ENCODE results near the gene CRYAB.
"Not testable (repeated sequence)": the region's sequence is repeated elsewhere in the genome, so short reads cannot be mapped to it uniquely, and the experiment has no call there.

Gene CRYAB

GRCh38 chr11:111934306-111934705, 22.7 kb upstream of the CRYAB start:
- Histone ChIP-seq H4K20me1 (no peaks in the 10 kb centered on the region), H3K9me3 (no peaks in the 10 kb centered on the region), H3K36me3 (no peaks in the 10 kb centered on the region), H3K27ac (no peak overlapping the region), H3K27me3 (peaks cover 17% of the 10 kb centered on the region; the same call in 1 of the 2 replicates), H3K4me1 (peaks cover 37% of the 10 kb centered on the region), H3K4me2 (no peak overlapping the region), H3K9ac (no peak overlapping the region), H3K4me3 (no peak overlapping the region)
- TF ChIP-seq Cebpa-rat (IDR thresholded peaks at IDR 0.05), result no peak

GRCh38 chr11:111933872-111934271, 22.3 kb upstream of the CRYAB start:
- H3K9ac ChIP-seq, result no peak overlapping the region
- no peaks in the 10 kb centered on the region for H4K20me1 ChIP-seq
- H3K36me3 ChIP-seq, result no peaks in the 10 kb centered on the region
- peaks cover 36% of the 10 kb centered on the region for H3K4me1 ChIP-seq
- TF ChIP-seq Cebpa-rat (IDR thresholded peaks at IDR 0.05), result no peak
- H3K4me3 ChIP-seq, result no peak overlapping the region
- no peak overlapping the region for H3K4me2 ChIP-seq
- no peak overlapping the region for H3K27ac ChIP-seq
- peaks cover 17% of the 10 kb centered on the region; the same call in 1 of the 2 replicates for H3K27me3 ChIP-seq
- H3K9me3 ChIP-seq, result no peaks in the 10 kb centered on the region

- Histone ChIP-seq H3K4me1 (peaks cover 29% of the 10 kb centered on the region), H3K27me3 (peaks cover 17% of the 10 kb centered on the region; the same call in 1 of the 2 replicates)
- H3K4me3 ChIP-seq, H3K4me2 ChIP-seq, H3K9me3 ChIP-seq, H3K27ac ChIP-seq, H3K9ac ChIP-seq, H3K36me3 ChIP-seq, H4K20me1 ChIP-seq: not testable (repeated sequence)
These were observed 21.6 kb upstream of the CRYAB start for GRCh38 chr11:111933176-111933575.

GRCh38 chr11:111932611-111932950, 21.0 kb upstream of the CRYAB start:
- H3K9ac ChIP-seq, result no peak overlapping the region

GRCh38 chr11:111930472-111930871, 18.9 kb upstream of the CRYAB start:
- Histone ChIP-seq H4K20me1 (no peaks in the 10 kb centered on the region), H3K4me2 (no peak overlapping the region), H3K4me1 (peaks cover 22% of the 10 kb centered on the region), H3K27me3 (no peaks in the 10 kb centered on the region), H3K4me3 (no peak overlapping the region), H3K36me3 (no peaks in the 10 kb centered on the region), H3K27ac (no peak overlapping the region), H3K9me3 (no peaks in the 10 kb centered on the region), H3K9ac (no peak overlapping the region)
- no peak for TF ChIP-seq Cebpa-rat (IDR thresholded peaks at IDR 0.05)

More at GRCh38 chr11:111932611-111932950, 21.0 kb upstream of the CRYAB start:
- H3K4me1 ChIP-seq, result peaks cover 26% of the 10 kb centered on the region
- no peaks in the 10 kb centered on the region for H3K9me3 ChIP-seq
- H3K27ac ChIP-seq, result no peak overlapping the region
- no peaks in the 10 kb centered on the region for H4K20me1 ChIP-seq
- H3K27me3 ChIP-seq, result peaks cover 11% of the 10 kb centered on the region; the same call in 1 of the 2 replicates
- no peaks in the 10 kb centered on the region for H3K36me3 ChIP-seq
- H3K4me2 ChIP-seq, result no peak overlapping the region
- H3K4me3 ChIP-seq, result no peak overlapping the region
- no peak for TF ChIP-seq Cebpa-rat (IDR thresholded peaks at IDR 0.05)

GRCh38 chr11:111926505-111927391, 15.2 kb upstream of the CRYAB start:
- Histone ChIP-seq H3K9me3 (no peaks in the 10 kb centered on the region), H3K9ac (peak overlapping the region; percentile 76), H3K4me1 (peaks cover 17% of the 10 kb centered on the region), H3K36me3 (no peaks in the 10 kb centered on the region), H3K4me2 (peak overlapping the region; percentile 88), H4K20me1 (no peaks in the 10 kb centered on the region), H3K4me3 (peak overlapping the region; percentile 64), H3K27ac (peak overlapping the region; percentile 84), H3K27me3 (no peaks in the 10 kb centered on the region)
- TF ChIP-seq Cebpa-rat (IDR thresholded peaks at IDR 0.05), result no peak

- TF ChIP-seq Cebpa-rat (IDR thresholded peaks at IDR 0.05), result no peak
- H3K9me3 ChIP-seq, result no peaks in the 10 kb centered on the region
- no peak overlapping the region; the same call in 1 of the 2 replicates for H3K9ac ChIP-seq
- peak overlapping the region; percentile 84 for H3K27ac ChIP-seq
- 0 out of 2 replicates have a peak overlapping the region, but pooled peaks have one; percentile 64 for H3K4me3 ChIP-seq
- no peaks in the 10 kb centered on the region for H4K20me1 ChIP-seq
- peaks cover 17% of the 10 kb centered on the region for H3K4me1 ChIP-seq
- peak overlapping the region; percentile 88 for H3K4me2 ChIP-seq
- H3K27me3 ChIP-seq, result no peaks in the 10 kb centered on the region
- no peaks in the 10 kb centered on the region for H3K36me3 ChIP-seq
These were observed 14.4 kb upstream of the CRYAB start for GRCh38 chr11:111925953-111926352.

- H3K4me1 ChIP-seq, result peaks cover 24% of the 10 kb centered on the region
- no peak for TF ChIP-seq Cebpa-rat (IDR thresholded peaks at IDR 0.05)
- no peak overlapping the region for H3K9ac ChIP-seq
- no peaks in the 10 kb centered on the region for H3K36me3 ChIP-seq
- no peak overlapping the region for H3K4me3 ChIP-seq
- H3K4me2 ChIP-seq, result no peak overlapping the region
- no peaks in the 10 kb centered on the region for H3K9me3 ChIP-seq
- no peaks in the 10 kb centered on the region for H3K27me3 ChIP-seq
- H4K20me1 ChIP-seq, result no peaks in the 10 kb centered on the region
- H3K27ac ChIP-seq, result no peak overlapping the region
These were observed 12.4 kb upstream of the CRYAB start for GRCh38 chr11:111923951-111924350.

GRCh38 chr11:111923351-111923788, 11.8 kb upstream of the CRYAB start:
- Histone ChIP-seq H3K4me3 (no peak overlapping the region), H3K36me3 (no peaks in the 10 kb centered on the region), H3K9ac (no peak overlapping the region), H3K27ac (no peak overlapping the region), H3K4me2 (no peak overlapping the region), H4K20me1 (no peaks in the 10 kb centered on the region), H3K27me3 (no peaks in the 10 kb centered on the region), H3K9me3 (no peaks in the 10 kb centered on the region), H3K4me1 (peaks cover 30% of the 10 kb centered on the region)
- no peak for TF ChIP-seq Cebpa-rat (IDR thresholded peaks at IDR 0.05)

GRCh38 chr11:111922803-111923202, 11.2 kb upstream of the CRYAB start:
- H3K9ac ChIP-seq, result no peak overlapping the region
- peaks cover 29% of the 10 kb centered on the region for H3K4me1 ChIP-seq
- H3K4me3 ChIP-seq, result no peak overlapping the region
- no peaks in the 10 kb centered on the region for H3K36me3 ChIP-seq
- no peaks in the 10 kb centered on the region for H4K20me1 ChIP-seq
- no peaks in the 10 kb centered on the region for H3K27me3 ChIP-seq
- no peak overlapping the region for H3K4me2 ChIP-seq
- no peaks in the 10 kb centered on the region for H3K9me3 ChIP-seq
- no peak for TF ChIP-seq Cebpa-rat (IDR thresholded peaks at IDR 0.05)
- no peak overlapping the region for H3K27ac ChIP-seq
